Stimulated activated CD8-positive, alpha-beta memory T cell treated with anti-CD3 and anti-CD28 coated beads, Interleukin-7, amount 100 ng/mL, for 48 hours (primary cell): ENCODE measurements around the gene HCFC1R1.
A peak's percentile ranks its signal among the peaks of the same experiment; 100 is the strongest.

Source experiments
- DNase-seq, 2 donors: peaks; one replicate each; pipeline ENCODE4 v3.0.0-alpha.2; 2020; ENCODE audit warnings: low read depth in 1 of 2; ENCODE audit errors: extremely low read depth in 1 of 2

HCFC1R1 gene

GRCh38 chr16:3035972-3036725, 12.4 kb upstream of the HCFC1R1 start:
- no peak for DNase-seq

GRCh38 chr16:3035289-3035971, 11.7 kb upstream of the HCFC1R1 start:
- DNase-seq, result no peak

- no peak for DNase-seq
Measured at GRCh38 chr16:3032624-3033023, 8.9 kb upstream of the HCFC1R1 start.

GRCh38 chr16:3030222-3031212, 6.8 kb upstream of the HCFC1R1 start:
- no peak for DNase-seq

DNA sequence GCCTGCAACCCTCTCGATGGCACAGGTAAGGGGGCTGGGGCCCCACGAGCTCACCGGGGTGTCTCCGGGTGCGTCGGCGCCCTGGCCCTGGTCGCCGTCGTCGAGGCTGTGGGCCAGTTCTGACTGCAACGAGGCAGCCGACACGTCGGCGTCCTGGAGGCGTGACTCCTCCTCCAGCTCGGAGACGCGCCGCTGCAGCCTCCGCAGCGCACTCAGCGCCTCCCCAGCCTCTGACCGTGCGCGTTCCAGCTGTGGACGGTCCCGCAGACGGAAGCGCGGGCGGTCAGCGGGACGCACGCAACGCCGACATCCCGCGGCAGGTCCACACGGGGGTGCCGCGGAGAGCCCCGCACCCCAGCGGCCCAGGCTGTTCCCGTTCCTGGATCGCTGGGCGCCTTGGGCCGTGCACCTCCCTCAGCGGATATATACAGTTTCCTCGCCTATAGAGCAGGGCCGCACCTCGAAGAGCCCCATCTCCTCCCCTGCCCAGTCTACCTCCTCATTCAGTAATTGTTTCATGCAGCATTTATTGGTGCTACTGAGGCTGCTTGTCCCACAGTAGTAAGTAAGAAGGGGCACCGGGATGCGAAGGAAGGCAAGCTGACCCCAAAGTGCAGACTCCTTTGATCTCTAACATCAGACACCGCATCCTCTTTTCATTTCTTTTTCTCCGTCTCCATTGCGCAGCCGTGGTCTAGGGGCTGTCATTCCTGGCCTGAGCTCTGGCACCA, 5.9 kb upstream of the HCFC1R1 start:
- no peak for DNase-seq

DNA sequence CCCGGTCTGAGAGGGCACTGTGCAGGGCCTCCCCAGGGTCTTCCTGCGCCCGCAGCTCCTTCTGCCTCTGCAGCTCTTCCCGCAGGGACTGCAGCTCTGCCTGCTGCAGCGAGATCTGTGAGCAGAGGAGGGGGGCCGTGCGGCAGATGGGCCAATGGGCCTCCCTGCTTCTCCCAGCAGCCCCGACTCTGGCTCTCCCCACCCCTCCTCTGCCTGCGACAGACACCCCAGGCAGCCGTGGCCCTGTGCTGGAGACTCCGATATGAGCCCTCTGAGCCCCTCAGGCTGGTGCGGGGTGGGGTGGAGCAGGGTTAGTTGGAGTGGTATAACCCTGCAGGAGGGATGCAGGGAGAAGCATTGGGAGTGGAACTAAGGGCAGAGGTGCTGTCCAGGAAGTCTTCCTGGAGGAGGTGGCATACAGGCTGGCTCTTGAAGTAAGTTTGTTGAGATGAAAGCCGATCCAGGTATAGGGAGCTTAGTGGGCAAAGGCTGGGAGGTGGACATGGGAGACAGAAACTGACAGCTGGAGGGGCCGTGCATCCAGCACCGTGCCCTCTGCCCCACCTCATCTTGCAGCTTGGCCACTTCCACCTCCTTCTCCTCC, 5.1 kb upstream of the HCFC1R1 start:
- DNase-seq, result no peak

DNA sequence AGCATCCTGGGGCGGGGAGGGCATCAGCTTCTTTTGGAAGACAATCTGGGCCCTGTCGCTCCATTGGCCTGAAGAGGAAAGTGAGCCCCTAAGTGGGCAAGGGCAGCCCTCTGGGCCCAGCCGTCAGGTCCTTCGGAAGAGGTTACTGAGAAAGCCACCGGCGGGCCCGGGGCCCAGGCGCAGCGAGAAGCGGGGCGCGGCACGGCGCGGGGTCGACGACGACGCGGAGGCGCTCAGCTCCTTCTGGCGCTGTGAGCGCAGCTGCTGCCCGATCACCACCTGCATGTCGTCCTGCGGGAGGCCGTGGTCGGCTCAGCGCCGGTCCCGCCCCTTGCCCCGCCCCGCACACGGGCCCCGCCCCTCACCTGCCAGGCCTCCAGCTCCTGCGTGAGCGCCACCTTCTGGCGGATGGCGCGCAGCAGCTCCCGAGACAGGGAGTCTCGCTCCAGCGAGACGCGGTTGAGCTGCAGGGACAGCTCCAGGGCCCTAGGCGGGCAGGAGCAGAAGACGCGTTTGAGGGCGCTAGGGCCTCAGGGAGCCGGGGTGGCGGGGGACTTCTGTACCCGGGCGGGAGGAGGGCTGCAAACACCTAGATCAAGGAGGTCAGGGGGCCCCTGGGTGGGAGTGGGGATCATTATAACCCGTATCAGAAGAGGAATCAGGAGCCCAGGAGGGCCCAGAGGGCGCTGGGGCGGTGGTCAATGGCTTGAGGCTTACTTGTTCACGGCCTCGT, 4.4 kb upstream of the HCFC1R1 start:
- DNase-seq, result peak; percentile 75 to 80

DNA sequence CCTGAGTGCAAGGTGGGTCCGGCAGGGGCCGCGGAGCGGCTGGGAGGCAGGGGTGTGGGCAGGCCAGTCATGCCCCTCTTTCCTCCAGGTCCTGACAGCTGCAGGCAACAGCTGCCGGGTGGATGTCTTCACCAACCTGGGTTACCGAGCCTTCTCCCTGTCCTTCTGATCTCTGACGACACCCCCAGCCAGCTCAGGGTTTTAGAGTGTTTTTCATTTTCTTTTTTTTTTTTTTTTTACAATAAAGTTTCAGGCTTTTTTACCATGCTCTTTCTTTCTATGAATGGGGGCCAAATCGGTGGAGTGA, 3.7 kb upstream of the HCFC1R1 start:
- no peak for DNase-seq

DNA sequence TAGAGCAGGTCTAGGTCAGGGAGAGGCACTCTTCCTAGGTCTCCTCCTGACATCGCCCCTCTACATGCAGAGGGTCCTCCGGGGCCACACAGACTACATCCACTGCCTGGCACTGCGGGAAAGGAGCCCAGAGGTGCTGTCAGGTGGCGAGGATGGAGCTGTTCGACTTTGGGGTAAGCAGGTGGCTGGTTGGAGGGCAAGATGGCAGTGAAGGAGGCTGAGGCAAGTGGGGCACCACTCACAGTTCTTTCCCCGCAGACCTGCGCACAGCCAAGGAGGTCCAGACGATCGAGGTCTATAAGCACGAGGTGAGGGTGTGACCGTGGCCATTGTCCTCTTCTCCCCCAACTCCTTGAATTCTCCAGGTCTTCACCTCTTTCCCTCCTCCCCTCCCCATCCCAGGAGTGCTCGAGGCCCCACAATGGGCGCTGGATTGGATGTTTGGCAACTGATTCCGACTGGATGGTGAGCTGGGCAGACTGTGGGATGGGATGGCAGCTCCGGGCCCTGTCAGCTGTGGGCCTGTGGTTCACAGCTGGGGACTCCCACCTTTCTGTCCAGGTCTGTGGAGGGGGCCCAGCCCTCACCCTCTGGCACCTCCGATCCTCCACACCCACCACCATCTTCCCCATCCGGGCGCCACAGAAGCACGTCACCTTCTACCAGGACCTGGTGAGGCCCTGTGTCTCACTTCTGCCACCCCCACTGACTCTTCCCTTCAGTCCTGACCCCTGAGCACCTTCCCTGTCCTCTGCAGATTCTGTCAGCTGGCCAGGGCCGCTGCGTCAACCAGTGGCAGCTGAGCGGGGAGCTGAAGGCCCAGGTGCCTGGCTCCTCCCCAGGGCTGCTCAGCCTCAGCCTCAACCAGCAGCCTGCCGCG, 3.1 kb upstream of the HCFC1R1 start:
- DNase-seq, result no peak

- no peak for DNase-seq
Measured at GRCh38 chr16:3026003-3026378, 2.2 kb upstream of the HCFC1R1 start.

DNA sequence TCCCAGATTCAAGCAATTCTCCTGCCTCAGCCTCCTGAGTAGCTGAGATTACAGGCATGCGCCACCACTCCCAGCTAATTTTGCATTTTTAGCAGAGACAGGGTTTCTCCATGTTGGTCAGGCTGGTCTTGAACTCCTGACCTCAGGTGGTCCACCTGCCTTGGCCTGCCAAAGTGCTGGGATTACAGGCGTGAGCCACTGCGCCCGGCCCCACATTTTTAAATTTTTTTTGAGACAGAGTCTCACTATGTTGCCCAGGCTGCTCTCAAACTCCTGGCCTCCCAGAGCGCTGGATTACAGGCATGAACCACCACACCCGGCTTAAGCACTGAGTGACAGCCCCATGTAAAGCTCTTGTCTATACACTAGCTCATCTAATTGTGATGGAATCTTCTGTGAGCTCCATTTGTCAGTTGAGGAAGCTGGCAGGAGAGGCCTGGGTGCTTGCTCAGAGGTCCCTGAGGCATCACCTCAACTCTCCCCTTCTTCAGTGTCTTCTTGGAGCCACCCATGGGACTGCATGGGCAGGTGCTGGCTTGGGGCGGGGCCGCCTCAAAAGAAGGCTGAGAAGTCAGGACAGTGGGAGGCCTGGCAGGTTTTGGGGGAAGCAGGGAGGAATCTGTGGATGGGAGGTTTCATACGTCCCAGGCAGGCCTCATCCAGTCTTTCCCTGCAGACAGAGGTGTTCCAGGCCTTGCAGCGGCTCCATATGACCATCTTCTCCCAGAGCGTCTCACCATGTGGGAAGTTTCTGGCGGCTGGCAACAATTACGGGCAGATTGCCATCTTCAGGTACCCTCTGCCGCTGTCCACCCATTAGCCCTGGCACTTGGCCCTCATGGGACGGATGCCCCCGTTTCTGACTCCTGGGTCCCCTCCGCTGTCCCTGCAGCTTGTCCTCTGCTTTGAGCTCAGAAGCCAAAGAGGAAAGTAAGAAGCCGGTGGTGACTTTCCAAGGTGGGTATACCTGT, 1.6 kb upstream of the HCFC1R1 start:
- DNase-seq, result no peak

GRCh38 chr16:3023415-3023668, 400 bp downstream of the HCFC1R1 start:
- no peak for DNase-seq

DNA sequence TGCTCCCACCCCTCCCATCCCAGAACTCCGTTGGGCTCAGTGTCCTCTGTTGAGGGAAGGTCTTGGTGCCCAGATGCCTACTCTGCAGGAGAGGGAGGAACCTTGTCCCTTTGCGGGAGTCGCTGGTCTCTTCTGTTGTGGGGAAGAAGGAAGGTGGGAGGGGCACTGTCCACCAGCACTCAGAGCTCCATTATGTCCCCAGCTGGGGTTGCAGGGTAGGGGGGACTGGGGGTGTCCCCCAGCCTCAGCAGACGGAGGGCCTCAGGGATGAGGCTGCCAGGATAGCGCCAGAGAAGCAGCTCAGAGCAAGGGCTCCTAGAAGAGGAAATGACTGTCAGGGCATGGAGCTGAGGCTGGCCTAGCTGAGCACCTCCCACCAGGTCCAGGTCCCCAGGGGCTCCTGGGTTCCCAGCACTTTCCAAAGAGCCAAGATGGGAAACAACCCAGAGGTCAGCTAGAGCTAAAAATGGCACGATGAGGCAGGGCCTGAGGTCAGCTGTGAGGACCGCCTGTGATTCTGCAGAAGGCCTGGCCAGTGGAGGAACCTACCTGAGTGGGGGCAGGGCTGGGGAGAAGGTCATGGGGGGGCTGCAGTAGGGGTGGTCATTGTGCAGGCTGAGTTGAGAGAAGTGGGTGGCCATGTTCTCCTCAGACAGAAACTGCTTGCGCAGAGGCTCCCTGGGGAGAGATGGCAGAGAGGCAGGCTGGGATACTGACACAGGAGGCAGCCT, 893 bp downstream of the HCFC1R1 start:
- no peak for DNase-seq

DNA sequence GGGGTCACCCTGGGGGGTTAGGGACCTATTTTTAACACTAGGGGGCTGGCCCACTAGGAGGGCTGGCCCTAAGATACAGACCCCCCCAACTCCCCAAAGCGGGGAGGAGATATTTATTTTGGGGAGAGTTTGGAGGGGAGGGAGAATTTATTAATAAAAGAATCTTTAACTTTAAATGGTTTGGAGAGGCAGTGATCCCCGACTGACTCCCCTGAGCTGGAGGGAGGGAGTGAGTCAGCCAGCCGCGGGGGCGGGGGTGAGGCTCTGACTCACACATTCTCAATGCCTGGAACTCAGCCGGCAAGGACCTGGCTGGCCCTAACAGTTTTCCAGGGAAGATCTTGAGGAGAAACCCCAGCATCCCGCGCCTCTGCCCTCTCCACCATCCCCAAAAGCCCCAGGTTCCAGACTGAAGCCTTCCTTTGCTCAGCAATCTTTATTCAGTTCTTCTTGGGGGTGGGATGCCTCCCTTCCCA, 1.5 kb downstream of the HCFC1R1 start:
- peak; percentile 71 to 83 for DNase-seq

DNA sequence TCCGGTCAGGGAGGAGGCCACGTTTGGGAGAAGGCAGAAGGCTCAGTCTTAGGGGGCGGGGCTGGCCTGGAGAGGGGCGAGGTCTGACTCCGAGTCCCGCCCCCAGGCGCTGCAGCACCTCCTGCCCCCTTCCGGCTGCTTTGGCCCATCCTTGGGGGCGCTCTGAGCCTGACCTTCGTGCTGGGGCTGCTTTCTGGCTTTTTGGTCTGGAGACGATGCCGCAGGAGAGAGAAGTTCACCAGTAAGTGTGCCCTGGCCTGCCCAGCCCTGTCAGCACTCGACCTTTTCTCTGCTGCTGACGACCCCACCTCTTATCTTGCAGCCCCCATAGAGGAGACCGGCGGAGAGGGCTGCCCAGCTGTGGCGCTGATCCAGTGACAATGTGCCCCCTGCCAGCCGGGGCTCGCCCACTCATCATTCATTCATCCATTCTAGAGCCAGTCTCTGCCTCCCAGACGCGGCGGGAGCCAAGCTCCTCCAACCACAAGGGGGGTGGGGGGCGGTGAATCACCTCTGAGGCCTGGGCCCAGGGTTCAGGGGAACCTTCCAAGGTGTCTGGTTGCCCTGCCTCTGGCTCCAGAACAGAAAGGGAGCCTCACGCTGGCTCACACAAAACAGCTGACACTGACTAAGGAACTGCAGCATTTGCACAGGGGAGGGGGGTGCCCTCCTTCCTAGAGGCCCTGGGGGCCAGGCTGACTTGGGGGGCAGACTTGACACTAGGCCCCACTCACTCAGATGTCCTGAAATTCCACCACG, 2.1 kb downstream of the HCFC1R1 start:
- peak; percentile 67 to 91 for DNase-seq
